Measurements from ENCODE around the gene ZFP30. TPM values are rescaled to one million over a fixed set of nuclear protein-coding genes. Genes with fewer than 3 reads are reported as not detected.

Gene ZFP30
- total and polyA plus RNA-seq, 10 of the 15 experiments (the other 5 are each of a cell fraction or from before 2014, with no cell fraction given) = 1.4 to 12.8 (median 5.7) TPM

DNA sequence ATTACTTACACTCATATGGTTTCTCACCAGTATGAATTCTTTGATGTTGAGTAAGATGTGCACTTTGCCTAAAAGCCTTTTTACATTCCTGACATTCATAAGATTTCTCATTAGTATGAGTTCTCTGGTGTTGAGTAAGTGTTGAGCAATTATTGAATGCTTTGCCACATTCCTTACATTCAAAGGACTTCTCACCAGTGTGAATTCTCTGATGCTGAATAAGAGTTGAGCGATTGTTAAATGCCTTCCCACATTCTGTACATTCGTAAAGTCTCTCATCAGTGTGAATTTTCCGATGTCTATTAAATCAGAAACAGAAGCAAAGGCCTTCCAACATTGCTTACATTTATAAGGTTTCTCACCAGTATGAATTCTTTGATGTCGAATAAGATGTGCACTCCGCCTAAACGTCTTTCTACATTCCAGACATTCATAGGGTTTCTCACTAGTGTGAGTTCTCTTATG lies 14.2 kb upstream of the ZFP30 start:
- BruUV-seq (replicated peaks) = no TSS peak
- no peak for FAIRE-seq
- peaks cover 4% of the 10 kb centered on the region; the same call in 2 of the 3 replicates for H3K9me3 ChIP-seq (replicated peaks; ENCODE audit: control insufficient read depth, insufficient read depth, low read length)

More for the DNA sequence above, 14.2 kb upstream of the ZFP30 start:
- ChIA-PET POLR2A (no interaction called here), SMC1A (ENCODE audit: uncharacterized antibody, unreplicated experiment) (no interaction called here), RAD21 (ENCODE audit: unreplicated experiment) (no interaction called here), CTCF (no interaction called here)
- no peak for DNase-seq (ENCODE audit: low read depth, low spot score)
- Histone ChIP-seq H3K4me2 (ENCODE audit: control insufficient read depth, insufficient read depth) (no peak overlapping the region), H3K27me3 (replicated peaks in 1 of 2; ENCODE audit: control insufficient read depth in 2 of 2, insufficient read depth in 2 of 2, low read length in 1 of 2) (no peaks in the 10 kb centered on the region), H3K4me1 (ENCODE audit: control insufficient read depth, insufficient read depth, low read length) (no peaks in the 10 kb centered on the region), H3K4me3 (no peak overlapping the region), H3K36me3 (ENCODE audit: control insufficient read depth in 2 of 2, insufficient read depth in 2 of 2, low read length in 1 of 2) (no peaks in the 10 kb centered on the region), H4K20me1 (ENCODE audit: control insufficient read depth, insufficient read depth) (no peaks in the 10 kb centered on the region), H3K27ac (ENCODE audit: control insufficient read depth, insufficient read depth) (no peak overlapping the region), H3K79me2 (ENCODE audit: control insufficient read depth, insufficient read depth, low read length) (no peaks in the 10 kb centered on the region), H2AFZ (ENCODE audit: control insufficient read depth, low read depth, low read length) (no peak overlapping the region), H3K9ac (ENCODE audit: control insufficient read depth, insufficient read depth, low read length) (no peak overlapping the region)
- no peak for ATAC-seq
- intact Hi-C loops (cut with micrococcal nuclease; ENCODE audit: unreplicated experiment) (no loop called here), in situ Hi-C loops (cut with MboI) (no loop called here)
- WGBS (ENCODE audit: insufficient coverage, insufficient replicate concordance, low lambda C conversion rate, missing lambda C conversion rate) = 45% methylated on average over 6 of the region's 6 CpGs
- TF ChIP-seq NR2C1 (IDR thresholded peaks at IDR 0.05) (no peak), MEF2B (IDR thresholded peaks at IDR 0.05; ENCODE audit: partially characterized antibody, poor library complexity, severe bottlenecking) (no peak), EP300 (IDR thresholded peaks at IDR 0.05; ENCODE audit: borderline replicate concordance in 1 of 2, control insufficient read depth in 1 of 2, low read depth in 2 of 2, low read length in 2 of 2) (no peak), POU2F2 (IDR thresholded peaks at IDR 0.05; ENCODE audit: borderline replicate concordance, low read depth, low read length) (no peak), SMC3 (IDR thresholded peaks at IDR 0.05; ENCODE audit: borderline replicate concordance, low read length) (no peak), SUPT20H (IDR thresholded peaks at IDR 0.05; ENCODE audit: borderline replicate concordance, control insufficient read depth, low read depth, low read length) (no peak), CBFB (IDR thresholded peaks at IDR 0.05; ENCODE audit: low read depth) (no peak), MTA2 (IDR thresholded peaks at IDR 0.05; ENCODE audit: low read depth) (no peak)
- TF ChIP-seq, protein P1, sequence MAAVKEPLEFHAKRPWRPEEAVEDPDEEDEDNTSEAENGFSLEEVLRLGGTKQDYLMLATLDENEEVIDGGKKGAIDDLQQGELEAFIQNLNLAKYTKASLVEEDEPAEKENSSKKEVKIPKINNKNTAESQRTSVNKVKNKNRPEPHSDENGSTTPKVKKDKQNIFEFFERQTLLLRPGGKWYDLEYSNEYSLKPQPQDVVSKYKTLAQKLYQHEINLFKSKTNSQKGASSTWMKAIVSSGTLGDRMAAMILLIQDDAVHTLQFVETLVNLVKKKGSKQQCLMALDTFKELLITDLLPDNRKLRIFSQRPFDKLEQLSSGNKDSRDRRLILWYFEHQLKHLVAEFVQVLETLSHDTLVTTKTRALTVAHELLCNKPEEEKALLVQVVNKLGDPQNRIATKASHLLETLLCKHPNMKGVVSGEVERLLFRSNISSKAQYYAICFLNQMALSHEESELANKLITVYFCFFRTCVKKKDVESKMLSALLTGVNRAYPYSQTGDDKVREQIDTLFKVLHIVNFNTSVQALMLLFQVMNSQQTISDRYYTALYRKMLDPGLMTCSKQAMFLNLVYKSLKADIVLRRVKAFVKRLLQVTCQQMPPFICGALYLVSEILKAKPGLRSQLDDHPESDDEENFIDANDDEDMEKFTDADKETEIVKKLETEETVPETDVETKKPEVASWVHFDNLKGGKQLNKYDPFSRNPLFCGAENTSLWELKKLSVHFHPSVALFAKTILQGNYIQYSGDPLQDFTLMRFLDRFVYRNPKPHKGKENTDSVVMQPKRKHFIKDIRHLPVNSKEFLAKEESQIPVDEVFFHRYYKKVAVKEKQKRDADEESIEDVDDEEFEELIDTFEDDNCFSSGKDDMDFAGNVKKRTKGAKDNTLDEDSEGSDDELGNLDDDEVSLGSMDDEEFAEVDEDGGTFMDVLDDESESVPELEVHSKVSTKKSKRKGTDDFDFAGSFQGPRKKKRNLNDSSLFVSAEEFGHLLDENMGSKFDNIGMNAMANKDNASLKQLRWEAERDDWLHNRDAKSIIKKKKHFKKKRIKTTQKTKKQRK (IDR thresholded peaks at IDR 0.05; ENCODE audit: low read depth, low read length) = no peak
- TF ChIP-seq, protein P2, sequence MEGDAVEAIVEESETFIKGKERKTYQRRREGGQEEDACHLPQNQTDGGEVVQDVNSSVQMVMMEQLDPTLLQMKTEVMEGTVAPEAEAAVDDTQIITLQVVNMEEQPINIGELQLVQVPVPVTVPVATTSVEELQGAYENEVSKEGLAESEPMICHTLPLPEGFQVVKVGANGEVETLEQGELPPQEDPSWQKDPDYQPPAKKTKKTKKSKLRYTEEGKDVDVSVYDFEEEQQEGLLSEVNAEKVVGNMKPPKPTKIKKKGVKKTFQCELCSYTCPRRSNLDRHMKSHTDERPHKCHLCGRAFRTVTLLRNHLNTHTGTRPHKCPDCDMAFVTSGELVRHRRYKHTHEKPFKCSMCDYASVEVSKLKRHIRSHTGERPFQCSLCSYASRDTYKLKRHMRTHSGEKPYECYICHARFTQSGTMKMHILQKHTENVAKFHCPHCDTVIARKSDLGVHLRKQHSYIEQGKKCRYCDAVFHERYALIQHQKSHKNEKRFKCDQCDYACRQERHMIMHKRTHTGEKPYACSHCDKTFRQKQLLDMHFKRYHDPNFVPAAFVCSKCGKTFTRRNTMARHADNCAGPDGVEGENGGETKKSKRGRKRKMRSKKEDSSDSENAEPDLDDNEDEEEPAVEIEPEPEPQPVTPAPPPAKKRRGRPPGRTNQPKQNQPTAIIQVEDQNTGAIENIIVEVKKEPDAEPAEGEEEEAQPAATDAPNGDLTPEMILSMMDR (IDR thresholded peaks at IDR 0.05 in 2 of 3, conservative IDR thresholded peaks at IDR 0.05 in 1 of 3; ENCODE audit: control insufficient read depth in 2 of 3, extremely low read depth in 1 of 3, insufficient read depth in 1 of 3, low read depth in 3 of 3, low read length in 3 of 3) = no peak
- TF ChIP-seq, protein P3, sequence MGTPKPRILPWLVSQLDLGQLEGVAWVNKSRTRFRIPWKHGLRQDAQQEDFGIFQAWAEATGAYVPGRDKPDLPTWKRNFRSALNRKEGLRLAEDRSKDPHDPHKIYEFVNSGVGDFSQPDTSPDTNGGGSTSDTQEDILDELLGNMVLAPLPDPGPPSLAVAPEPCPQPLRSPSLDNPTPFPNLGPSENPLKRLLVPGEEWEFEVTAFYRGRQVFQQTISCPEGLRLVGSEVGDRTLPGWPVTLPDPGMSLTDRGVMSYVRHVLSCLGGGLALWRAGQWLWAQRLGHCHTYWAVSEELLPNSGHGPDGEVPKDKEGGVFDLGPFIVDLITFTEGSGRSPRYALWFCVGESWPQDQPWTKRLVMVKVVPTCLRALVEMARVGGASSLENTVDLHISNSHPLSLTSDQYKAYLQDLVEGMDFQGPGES (IDR thresholded peaks at IDR 0.05) = no peak

Data from GM12878 (cell line).